Esophagus squamous epithelium (tissue), 4 donors: ENCODE results near the gene CACNA2D3.

Experiments
- CTCF ChIP-seq, 6 experiments: fragments of 450-650 bp in 4 of 6; fragments of 200-600 bp in 2 of 6; sonication (generic) in 2 of 6; IDR thresholded peaks; one replicate each; pipeline ENCODE4 v1.5.1; 2016 to 2019; ENCODE audit warnings: antibody characterized with exemption in 6 of 6, mild to moderate bottlenecking in 4 of 6, moderate library complexity in 4 of 6
- POLR2A ChIP-seq, 4 donors: fragments of 450-650 bp; IDR thresholded peaks; one replicate each; pipeline ENCODE4 v1.6.1; 2017; ENCODE audit warnings: antibody characterized with exemption in 4 of 4, mild to moderate bottlenecking in 4 of 4, moderate library complexity in 3 of 4

GRCh38 chr3:54949491-54950044 lies 827.2 kb downstream of the CACNA2D3 start:
- TF ChIP-seq CTCF (IDR thresholded peaks at IDR 0.05) (no peak), POLR2A (IDR thresholded peaks at IDR 0.05) (no peak)
